NB4 (cell line): ENCODE measurements around the gene AKR7A2.

Source experiments
- POLR2A ChIP-seq: IDR thresholded peaks from 2 replicates; pipeline ENCODE4 v1.6.1; 2011; ENCODE audit warnings: mild to moderate bottlenecking; ENCODE audit not compliant: insufficient read length; ENCODE audit errors: extremely low read depth
- TF ChIP-seq, protein P1 (sequence below): IDR thresholded peaks from one replicate; pipeline ENCODE4 v1.5.1; 2012; ENCODE audit warnings: low read depth, low read length

DNA sequence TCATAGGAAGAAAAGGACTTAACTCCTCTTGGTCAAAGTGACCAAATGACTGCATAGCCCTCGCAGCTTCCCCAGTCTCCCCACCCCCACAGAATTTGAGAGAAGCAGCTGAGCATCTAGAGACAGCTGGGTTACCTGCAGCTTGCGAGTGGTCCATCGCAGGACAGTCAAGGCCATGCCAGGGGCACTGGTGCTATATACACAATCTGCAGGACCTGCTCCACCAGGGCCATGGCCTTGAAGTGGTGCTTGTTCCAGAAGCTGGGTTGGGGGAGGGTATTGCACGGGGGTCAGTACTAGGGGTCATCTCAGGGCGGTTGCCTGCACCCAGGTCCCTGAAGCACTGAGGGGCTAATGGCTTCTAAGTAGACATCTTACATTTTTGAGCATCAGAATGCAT, 49.9 kb downstream of the AKR7A2 start:
- TF ChIP-seq, protein P1, sequence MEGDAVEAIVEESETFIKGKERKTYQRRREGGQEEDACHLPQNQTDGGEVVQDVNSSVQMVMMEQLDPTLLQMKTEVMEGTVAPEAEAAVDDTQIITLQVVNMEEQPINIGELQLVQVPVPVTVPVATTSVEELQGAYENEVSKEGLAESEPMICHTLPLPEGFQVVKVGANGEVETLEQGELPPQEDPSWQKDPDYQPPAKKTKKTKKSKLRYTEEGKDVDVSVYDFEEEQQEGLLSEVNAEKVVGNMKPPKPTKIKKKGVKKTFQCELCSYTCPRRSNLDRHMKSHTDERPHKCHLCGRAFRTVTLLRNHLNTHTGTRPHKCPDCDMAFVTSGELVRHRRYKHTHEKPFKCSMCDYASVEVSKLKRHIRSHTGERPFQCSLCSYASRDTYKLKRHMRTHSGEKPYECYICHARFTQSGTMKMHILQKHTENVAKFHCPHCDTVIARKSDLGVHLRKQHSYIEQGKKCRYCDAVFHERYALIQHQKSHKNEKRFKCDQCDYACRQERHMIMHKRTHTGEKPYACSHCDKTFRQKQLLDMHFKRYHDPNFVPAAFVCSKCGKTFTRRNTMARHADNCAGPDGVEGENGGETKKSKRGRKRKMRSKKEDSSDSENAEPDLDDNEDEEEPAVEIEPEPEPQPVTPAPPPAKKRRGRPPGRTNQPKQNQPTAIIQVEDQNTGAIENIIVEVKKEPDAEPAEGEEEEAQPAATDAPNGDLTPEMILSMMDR: no peak
- TF ChIP-seq POLR2A: peak; percentile 22
